Choroid plexus epithelial cell (primary cell): ENCODE data around the gene INTS7.

ENCODE experiments used
- DNase-seq: peaks from one replicate; pipeline ENCODE4 v3.0.0-alpha.2; 2010; ENCODE audit warnings: low read depth
- H3K4me3 ChIP-seq: 2 replicates; pipeline ENCODE4 v1.5.1; 2011; ENCODE audit warnings: low read depth, mild to moderate bottlenecking, control low read depth, low read length, moderate library complexity
- CTCF ChIP-seq: conservative IDR thresholded peaks from 2 replicates; pipeline ENCODE4 v1.5.1; 2011; ENCODE audit warnings: low read depth, mild to moderate bottlenecking, control low read depth, inconsistent platforms, low read length, moderate library complexity

The INTS7 gene

GRCh38 chr1:212073490-212073889 is 38.1 kb upstream of the INTS7 start:
- H3K4me3 ChIP-seq: no peak overlapping the region
- no peak for TF ChIP-seq CTCF
- DNase-seq: peak; percentile 8

DNA sequence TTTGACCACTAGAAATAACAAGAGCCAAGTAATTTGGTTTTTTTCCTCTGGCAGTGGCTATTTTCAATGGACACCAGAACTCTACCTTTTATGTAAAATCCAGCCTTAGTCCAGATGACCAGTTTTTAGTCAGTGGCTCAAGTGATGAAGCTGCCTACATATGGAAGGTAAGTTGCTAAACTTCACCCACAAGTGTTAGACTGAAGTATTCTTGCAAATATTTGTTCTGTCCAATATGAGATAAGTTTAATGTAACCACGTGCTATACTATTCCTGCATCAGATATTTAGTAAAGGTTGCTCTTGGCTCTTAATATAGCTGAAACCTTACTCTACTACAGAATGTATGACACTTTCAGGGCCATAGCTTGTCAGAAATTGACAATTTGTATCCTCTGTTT is 36.7 kb upstream of the INTS7 start:
- no peak for DNase-seq
- no peak for TF ChIP-seq CTCF
- no peak overlapping the region for H3K4me3 ChIP-seq

DNA sequence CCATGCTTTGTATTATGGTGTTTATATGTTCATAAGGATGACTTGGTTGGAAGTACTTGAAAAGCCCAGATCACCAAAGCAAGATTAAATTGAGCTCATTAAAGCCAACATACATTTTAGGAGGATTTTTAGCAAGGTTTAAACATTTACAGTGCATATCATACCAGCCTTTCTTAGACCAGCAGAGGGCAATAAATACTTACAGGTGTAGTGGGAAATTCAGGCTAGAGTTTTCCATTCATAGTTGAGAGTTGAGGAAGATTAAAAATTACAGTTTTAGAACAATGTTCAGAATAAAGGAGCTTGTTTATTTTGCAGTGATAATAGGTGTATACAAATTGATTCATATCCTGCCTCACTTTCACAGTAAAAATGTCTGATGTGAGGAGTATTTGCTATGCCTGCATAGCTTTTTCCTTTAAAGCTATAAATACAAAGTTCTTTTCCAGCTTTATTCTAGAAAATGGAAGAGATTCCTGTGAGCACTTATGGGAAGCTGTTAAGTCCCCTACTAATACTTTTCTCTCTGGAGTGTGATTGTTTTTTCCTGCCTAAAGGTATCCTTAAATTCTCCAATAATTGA is 35.5 kb upstream of the INTS7 start:
- TF ChIP-seq CTCF: peak; percentile 71
- H3K4me3 ChIP-seq: no peak overlapping the region
- DNase-seq: peak; percentile 84

DNA sequence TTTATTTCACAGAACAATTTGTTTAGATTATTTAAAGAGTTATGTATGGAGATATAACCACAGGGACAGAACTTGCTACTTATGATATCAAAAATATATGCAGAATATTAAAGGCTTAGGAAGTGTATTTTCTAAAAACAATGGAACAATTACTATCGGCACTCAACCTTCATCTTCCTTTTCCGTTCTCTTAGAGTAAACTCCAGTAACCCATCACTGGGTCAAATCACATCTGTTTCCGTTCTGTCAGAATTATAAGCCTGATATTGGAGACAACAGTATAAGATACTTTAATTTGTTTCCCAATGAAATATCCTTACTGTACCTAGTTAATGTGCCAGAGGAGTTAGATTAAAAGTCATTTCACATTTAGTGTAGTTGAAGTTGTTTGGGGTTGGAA is 32.4 kb upstream of the INTS7 start:
- no peak for DNase-seq
- no peak overlapping the region for H3K4me3 ChIP-seq

DNA sequence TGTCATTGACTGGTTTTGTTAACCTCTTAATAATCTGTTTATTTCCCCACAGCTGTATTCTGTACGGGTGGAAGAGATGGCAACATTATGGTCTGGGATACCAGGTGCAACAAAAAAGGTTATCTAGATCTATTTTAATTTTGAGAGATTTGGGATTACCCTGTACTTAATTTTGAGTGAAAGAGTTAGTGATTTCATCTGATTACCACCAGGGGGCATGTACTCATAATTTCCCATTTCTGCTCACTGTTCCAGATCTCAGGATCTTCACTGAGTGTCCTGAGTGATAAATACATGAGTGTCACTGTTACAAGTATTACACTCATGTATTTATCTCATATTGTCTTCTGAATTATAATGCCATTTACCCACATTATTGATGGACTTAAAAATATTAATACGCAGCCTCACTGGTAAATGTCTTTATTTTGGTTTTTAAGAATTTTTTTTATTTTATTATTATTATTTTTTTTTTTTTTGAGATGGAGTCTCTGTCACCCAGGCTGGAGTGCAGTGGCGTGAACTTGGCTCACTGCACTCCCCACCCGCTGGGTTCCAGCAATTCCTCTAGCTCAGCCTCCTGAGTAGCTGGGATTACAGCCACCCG is 27.6 kb upstream of the INTS7 start:
- no peak overlapping the region for H3K4me3 ChIP-seq
- TF ChIP-seq CTCF: peak; percentile 62
- peak; percentile 67 for DNase-seq

More for the DNA sequence above, 32.4 kb upstream of the INTS7 start:
- TF ChIP-seq CTCF: no peak

DNA sequence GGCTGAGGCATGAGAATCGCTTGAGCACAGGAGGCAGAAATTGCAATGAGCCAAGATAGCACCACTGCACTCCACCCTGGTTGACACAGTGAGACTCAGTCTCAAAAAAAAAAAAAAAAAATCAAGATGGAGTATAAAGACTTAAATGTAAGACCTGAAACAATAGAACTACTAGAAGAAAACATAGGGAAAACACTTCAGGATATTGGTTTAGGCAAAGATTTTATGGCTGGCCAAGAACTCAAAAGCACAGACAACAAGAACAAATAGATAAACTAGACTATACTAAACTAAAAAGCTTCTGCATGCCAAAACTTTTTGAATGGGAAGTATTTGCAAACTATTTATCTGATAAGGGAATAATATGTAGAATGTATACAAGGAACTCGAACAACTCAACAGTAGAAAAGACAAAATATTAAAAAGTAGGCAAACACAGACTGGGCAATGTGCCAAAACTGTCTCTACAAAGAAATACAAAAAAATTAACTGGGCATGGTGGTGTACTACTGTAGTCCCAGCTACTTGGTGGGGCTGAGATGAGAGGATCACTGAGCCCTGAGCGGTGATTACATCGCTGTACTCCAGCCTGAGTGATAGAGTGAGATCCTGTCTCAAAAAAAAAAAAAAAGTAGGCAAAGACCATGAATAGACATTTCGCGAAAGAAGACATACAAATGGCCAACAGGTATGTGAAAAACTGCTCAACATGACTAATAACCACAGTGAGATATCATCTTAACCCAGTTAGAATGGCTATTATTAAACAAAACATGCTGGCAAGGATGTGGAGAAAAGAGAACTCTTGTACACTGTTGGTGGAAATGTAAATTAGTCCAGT is 25.5 kb upstream of the INTS7 start:
- no peak for DNase-seq
- TF ChIP-seq CTCF: no peak
- H3K4me3 ChIP-seq: no peak overlapping the region
